ENCODE results near the gene MCOLN2.
"Not testable (repeated sequence)": the region's sequence is repeated elsewhere in the genome, so short reads cannot be mapped to it uniquely, and the experiment has no call there.

Gene MCOLN2

GRCh38 chr1:84919461-84919970 is 77.4 kb downstream of the MCOLN2 start:
- Mint-ChIP-seq H3K27me3 (ENCODE audit: low read depth) (peaks cover 9% of the 10 kb centered on the region), H3K27ac (peak overlapping the region in 1 of 3 experiments; percentile 43), H3K4me3 (no peak overlapping the region), H3K9me3 (no peaks in the 10 kb centered on the region), H3K4me1 (no peaks in the 10 kb centered on the region), H3K36me3 (ENCODE audit: low read depth) (no peaks in the 10 kb centered on the region)
- TF ChIP-seq CTCF (IDR thresholded peaks at IDR 0.05; ENCODE audit: unreplicated experiment in 3 of 3): no peak

DNA sequence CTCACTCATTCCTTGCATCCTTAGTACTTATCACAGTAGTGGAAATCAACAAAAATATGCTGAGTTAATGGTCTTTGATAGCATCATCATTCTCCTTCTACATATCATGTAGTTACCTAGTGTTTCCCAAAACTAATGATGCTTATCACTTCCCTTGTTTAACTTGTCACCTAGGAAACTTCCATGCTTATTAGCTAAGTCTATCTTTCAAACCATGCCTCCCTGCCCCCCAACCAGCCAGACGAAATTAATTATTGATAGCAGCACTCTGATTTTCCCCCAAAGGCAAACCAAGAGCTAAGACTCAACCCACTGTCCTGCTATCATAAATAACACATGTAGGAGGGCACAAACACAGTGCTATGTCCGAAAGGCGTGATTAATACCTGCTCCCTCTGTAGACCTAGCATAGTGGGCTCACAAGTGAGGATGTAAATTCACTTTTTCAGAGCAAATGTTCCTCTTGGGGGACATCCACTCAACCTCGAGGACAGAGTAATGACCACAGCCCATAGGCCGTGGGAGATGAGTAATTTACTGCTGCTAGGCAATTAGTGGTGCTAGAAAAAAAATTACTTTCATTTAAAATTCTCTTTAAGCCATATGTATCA is 78.1 kb downstream of the MCOLN2 start:
- Mint-ChIP-seq H3K27me3 (ENCODE audit: low read depth) (peaks cover 9% of the 10 kb centered on the region), H3K4me3 (no peak overlapping the region), H3K4me1 (no peaks in the 10 kb centered on the region), H3K9me3 (no peaks in the 10 kb centered on the region), H3K27ac (peak overlapping the region in 1 of 3 experiments; percentile 57), H3K36me3 (ENCODE audit: low read depth) (no peaks in the 10 kb centered on the region)
- no peak for TF ChIP-seq CTCF (IDR thresholded peaks at IDR 0.05; ENCODE audit: unreplicated experiment in 3 of 3)

DNA sequence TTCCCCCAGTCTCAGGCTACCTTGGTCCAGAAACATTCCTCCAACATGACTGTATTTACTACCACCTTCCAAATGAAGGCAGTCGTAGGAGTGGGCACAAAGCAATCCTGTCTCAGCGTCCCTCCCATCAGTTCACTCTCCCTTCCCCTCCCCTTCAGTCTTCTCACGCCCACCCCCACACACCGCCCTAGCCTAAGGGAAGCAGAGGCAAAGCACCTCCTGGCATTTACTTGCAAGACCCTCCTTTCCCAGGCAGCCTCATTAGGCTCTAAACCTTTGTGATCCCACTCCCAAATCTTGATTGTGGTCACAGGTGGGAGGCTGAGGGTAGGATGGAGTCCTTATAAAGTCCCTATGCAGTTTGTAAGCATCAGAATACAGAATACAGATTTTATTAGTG is 80.0 kb downstream of the MCOLN2 start:
- no peak for TF ChIP-seq CTCF (IDR thresholded peaks at IDR 0.05; ENCODE audit: unreplicated experiment in 3 of 3)
- Mint-ChIP-seq H3K9me3 (no peaks in the 10 kb centered on the region), H3K4me3 (no peak overlapping the region), H3K27ac (no peak overlapping the region), H3K4me1 (no peaks in the 10 kb centered on the region), H3K36me3 (ENCODE audit: low read depth) (no peaks in the 10 kb centered on the region), H3K27me3 (ENCODE audit: low read depth) (peaks cover 5% of the 10 kb centered on the region)

DNA sequence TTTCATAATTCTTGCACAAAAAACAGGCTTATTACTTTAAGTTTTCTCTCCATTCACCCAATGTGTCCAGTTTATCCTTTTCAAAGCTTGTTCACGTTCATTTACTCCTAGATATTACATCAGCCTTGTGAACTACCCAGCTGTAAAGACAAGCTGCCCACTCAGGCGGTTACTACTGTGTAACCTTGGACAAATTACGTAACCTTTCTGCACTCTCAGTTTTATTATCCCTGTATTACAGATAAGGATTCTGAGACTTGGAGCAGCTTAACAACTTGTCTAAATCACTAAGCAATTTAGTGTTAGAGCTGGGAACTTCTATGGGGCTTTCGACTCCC is 83.4 kb downstream of the MCOLN2 start:
- Mint-ChIP-seq H3K36me3 (ENCODE audit: low read depth) (no peaks in the 10 kb centered on the region), H3K4me1 (no peaks in the 10 kb centered on the region), H3K9me3 (no peaks in the 10 kb centered on the region), H3K4me3 (no peak overlapping the region), H3K27ac (peak overlapping the region in 1 of 3 experiments; percentile 13), H3K27me3 (ENCODE audit: low read depth) (peaks cover 13% of the 10 kb centered on the region)
- no peak for TF ChIP-seq CTCF (IDR thresholded peaks at IDR 0.05; ENCODE audit: unreplicated experiment in 3 of 3)

GRCh38 chr1:84912726-84913554 is 84.0 kb downstream of the MCOLN2 start:
- no peak overlapping the region for H3K4me3 Mint-ChIP-seq
- H3K27me3 Mint-ChIP-seq (ENCODE audit: low read depth): peaks cover 9% of the 10 kb centered on the region
- no peak for TF ChIP-seq CTCF (IDR thresholded peaks at IDR 0.05; ENCODE audit: unreplicated experiment in 3 of 3)
- no peaks in the 10 kb centered on the region for H3K4me1 Mint-ChIP-seq
- H3K27ac Mint-ChIP-seq: peak overlapping the region in 1 of 3 experiments; percentile 13
- H3K36me3 Mint-ChIP-seq (ENCODE audit: low read depth): no peaks in the 10 kb centered on the region
- no peaks in the 10 kb centered on the region for H3K9me3 Mint-ChIP-seq

GRCh38 chr1:84908746-84909464 is 88.0 kb downstream of the MCOLN2 start:
- not testable (repeated sequence) for H3K4me3 Mint-ChIP-seq; H3K9me3 Mint-ChIP-seq; H3K27ac Mint-ChIP-seq; H3K36me3 Mint-ChIP-seq (ENCODE audit: low read depth); H3K4me1 Mint-ChIP-seq; H3K27me3 Mint-ChIP-seq (ENCODE audit: low read depth)

Data from nephron (organoid).